Gastrocnemius medialis (tissue), 4 donors: ENCODE measurements around the gene OR2D3.

Source experiments
- POLR2A ChIP-seq, 2 donors: fragments of 450-650 bp; IDR thresholded peaks; one replicate each; pipeline ENCODE4 v1.6.1; 2017; ENCODE audit warnings: antibody characterized with exemption in 2 of 2, mild to moderate bottlenecking in 2 of 2, moderate library complexity in 2 of 2
- TF ChIP-seq, protein P1 (sequence below), 5 experiments: fragments of 450-650 bp in 3 of 5; fragments of 200-600 bp in 2 of 5; sonication (generic) in 2 of 5; IDR thresholded peaks in 4 of 5; conservative IDR thresholded peaks in 1 of 5; 1 replicate in 4 of 5; 2 replicates in 1 of 5; pipeline ENCODE4 v1.5.1; 2016 to 2019; ENCODE audit warnings: antibody characterized with exemption in 5 of 5, mild to moderate bottlenecking in 3 of 5, moderate library complexity in 3 of 5

DNA sequence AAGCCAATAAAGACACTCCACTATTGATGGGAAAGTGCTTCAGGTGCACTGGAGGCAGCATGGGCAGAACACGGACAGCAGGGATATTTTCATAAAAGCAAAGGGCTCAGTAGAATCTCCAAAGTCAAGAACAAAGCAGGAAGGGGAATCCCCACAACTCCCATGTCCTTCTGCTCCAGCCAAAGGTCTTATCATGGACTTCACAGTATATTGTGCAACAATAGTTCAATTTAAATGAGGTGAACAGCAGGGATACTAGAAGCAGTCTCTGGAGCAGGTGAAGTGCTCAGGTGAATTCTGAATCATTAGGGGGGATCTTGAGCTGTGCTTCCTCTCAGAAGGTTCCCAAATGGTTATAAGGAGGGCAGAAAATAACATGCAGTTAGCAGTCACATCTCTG is 21.9 kb upstream of the OR2D3 start:
- TF ChIP-seq, protein P1, sequence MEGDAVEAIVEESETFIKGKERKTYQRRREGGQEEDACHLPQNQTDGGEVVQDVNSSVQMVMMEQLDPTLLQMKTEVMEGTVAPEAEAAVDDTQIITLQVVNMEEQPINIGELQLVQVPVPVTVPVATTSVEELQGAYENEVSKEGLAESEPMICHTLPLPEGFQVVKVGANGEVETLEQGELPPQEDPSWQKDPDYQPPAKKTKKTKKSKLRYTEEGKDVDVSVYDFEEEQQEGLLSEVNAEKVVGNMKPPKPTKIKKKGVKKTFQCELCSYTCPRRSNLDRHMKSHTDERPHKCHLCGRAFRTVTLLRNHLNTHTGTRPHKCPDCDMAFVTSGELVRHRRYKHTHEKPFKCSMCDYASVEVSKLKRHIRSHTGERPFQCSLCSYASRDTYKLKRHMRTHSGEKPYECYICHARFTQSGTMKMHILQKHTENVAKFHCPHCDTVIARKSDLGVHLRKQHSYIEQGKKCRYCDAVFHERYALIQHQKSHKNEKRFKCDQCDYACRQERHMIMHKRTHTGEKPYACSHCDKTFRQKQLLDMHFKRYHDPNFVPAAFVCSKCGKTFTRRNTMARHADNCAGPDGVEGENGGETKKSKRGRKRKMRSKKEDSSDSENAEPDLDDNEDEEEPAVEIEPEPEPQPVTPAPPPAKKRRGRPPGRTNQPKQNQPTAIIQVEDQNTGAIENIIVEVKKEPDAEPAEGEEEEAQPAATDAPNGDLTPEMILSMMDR (IDR thresholded peaks at IDR 0.05 in 4 of 5, conservative IDR thresholded peaks at IDR 0.05 in 1 of 5), result no peak
- no peak for TF ChIP-seq POLR2A (IDR thresholded peaks at IDR 0.05)
